CD4-positive, alpha-beta T cell (primary cell): ENCODE results near the gene LCAT. TPM values are rescaled to one million over a fixed set of nuclear protein-coding genes. Genes with fewer than 3 reads are reported as not detected.
"Not testable (repeated sequence)": the region's sequence is repeated elsewhere in the genome, so short reads cannot be mapped to it uniquely, and the experiment has no call there.

Source experiments
- ATAC-seq: fragments of 200-7000 bp; cut with Tn5 transposase; one replicate; pipeline ENCODE4 v1.10.0; 2022; ENCODE audit warnings: mild to moderate bottlenecking; ENCODE audit not compliant: poor library complexity
- CTCF ChIA-PET: fragments of 350-600 bp; sonication (Branson Sonifier 250); formaldehyde crosslinking; loops from one replicate; lab custom pipeline; 2021; ENCODE audit warnings: antibody characterized with exemption, inconsistent platforms; lab: Charles Lee
- POLR2A ChIA-PET: fragments of 350-600 bp; sonication (Branson Sonifier 250); formaldehyde crosslinking; loops from one replicate; lab custom pipeline; 2021; ENCODE audit warnings: antibody characterized with exemption, inconsistent platforms; lab: Charles Lee
- DNase-seq, 14 experiments: peaks; one replicate each; pipeline ENCODE4 v3.0.0-alpha.2; 2013 to 2020; ENCODE audit warnings: mixed read lengths in 2 of 14
- H3K27ac ChIP-seq, 2 donors: one replicate each; pipeline versions ENCODE4 v1.5.1 to v1.7.0; 2013; ENCODE audit warnings: low read length in 2 of 2, low read depth in 1 of 2, mild to moderate bottlenecking in 1 of 2
- H3K27me3 ChIP-seq, 2 experiments: 1 replicate in 1 of 2; 2 replicates in 1 of 2; pipeline versions ENCODE4 v1.6.1 to v1.7.0; 2013; ENCODE audit warnings: low read length in 2 of 2, control low read depth in 1 of 2, mild to moderate bottlenecking in 1 of 2, moderate library complexity in 1 of 2; ENCODE audit not compliant: insufficient read depth in 2 of 2, control insufficient read depth in 1 of 2
- H3K36me3 ChIP-seq: one replicate; pipeline ENCODE4 v1.6.1; 2013; ENCODE audit warnings: low read length, control low read depth; ENCODE audit not compliant: insufficient read depth
- H3K4me1 ChIP-seq: one replicate; pipeline ENCODE4 v1.6.1; 2013; ENCODE audit warnings: low read length, control low read depth; ENCODE audit not compliant: insufficient read depth
- H3K4me3 ChIP-seq: one replicate; pipeline ENCODE4 v1.5.1; 2013; ENCODE audit warnings: mild to moderate bottlenecking, low read length, moderate library complexity
- H3K9me3 ChIP-seq, 2 experiments: 1 replicate in 1 of 2; 2 replicates in 1 of 2; pipeline versions ENCODE4 v1.6.1 to v1.7.0; 2013; ENCODE audit warnings: low read length in 2 of 2, mild to moderate bottlenecking in 2 of 2, control low read depth in 1 of 2, moderate library complexity in 1 of 2; ENCODE audit not compliant: control insufficient read depth in 1 of 2, insufficient read depth in 1 of 2
- H3K27ac Mint-ChIP-seq: one replicate; pipeline ENCODE4 v1.8.0; 2020; ENCODE audit warnings: mixed read lengths
- H3K27me3 Mint-ChIP-seq: one replicate; pipeline ENCODE4 v1.8.0; 2021; ENCODE audit warnings: mixed read lengths
- H3K36me3 Mint-ChIP-seq: one replicate; pipeline ENCODE4 v1.8.0; 2021; ENCODE audit warnings: low read depth, mixed read lengths
- H3K4me1 Mint-ChIP-seq: one replicate; pipeline ENCODE4 v1.8.0; 2021; ENCODE audit warnings: low read depth, mixed read lengths
- H3K4me3 Mint-ChIP-seq: one replicate; pipeline ENCODE4 v1.8.0; 2020; ENCODE audit warnings: mild to moderate bottlenecking, mixed read lengths
- H3K9me3 Mint-ChIP-seq: one replicate; pipeline ENCODE4 v1.8.0; 2020; ENCODE audit warnings: mixed read lengths
- CTCF ChIP-seq: fragments of 200-600 bp; IDR thresholded peaks from one replicate; pipeline ENCODE4 v1.8.0; 2022; ENCODE audit warnings: antibody characterized with exemption, mild to moderate bottlenecking
- intact Hi-C, 2 experiments: fragments of 100-400 bp; cut with DNase I in 1 of 2; cut with micrococcal nuclease in 1 of 2; formaldehyde crosslinking; loops; one replicate each; pipeline versions ENCODE4 v1.15.1 to v1.9.0; 2023 to 2025; cut with DNase I, micrococcal nuclease
- total RNA-seq, 174 experiments: library from RNA in 2 of 174; stranded (reverse) in 2 of 174; gene quantifications; one replicate each; pipeline ENCODE4 v1.2.3 and lab custom pipeline; 2021 to 2026

Gene LCAT
- total RNA-seq, 2 experiments from 2014 or later: 5.9 to 6.3 TPM

- H3K27ac ChIP-seq: peak overlapping the region; percentile 53 to 55
- H3K4me3 ChIP-seq: peak overlapping the region; percentile 25
- Mint-ChIP-seq H3K36me3 (peaks cover 27% of the 10 kb centered on the region), H3K27me3 (no peaks in the 10 kb centered on the region), H3K9me3 (no peaks in the 10 kb centered on the region), H3K4me1 (peaks cover 50% of the 10 kb centered on the region), H3K27ac (peak overlapping the region; percentile 89), H3K4me3 (peak overlapping the region; percentile 58)
- ChIA-PET CTCF (interaction anchor here (1.2 to 1.6 kb wide), 2 partner anchors 56 to 272 kb away, joined by 4 to 5 read pairs; no protein-coding TSS in a partner anchor), POLR2A (interaction anchor here (1.0 to 1.3 kb wide), 5 partner anchors 10 to 47 kb away, joined by 3 to 4 read pairs (median 3); partner anchors contain the start of gene PSKH1)
- no peaks in the 10 kb centered on the region for H3K9me3 ChIP-seq
- intact Hi-C loops: loop anchor here (1.0 to 5.0 kb wide), 3 partner anchors 29 to 103 kb away; partner anchors contain the start of genes PSKH1 (in 1 of the 2) and SLC12A4 (in 1 of the 2)
- DNase-seq (peak in 9 of 14 experiments; percentile 23 to 66 (median 55)), ATAC-seq (no peak)
- peaks cover 67% of the 10 kb centered on the region for H3K4me1 ChIP-seq
- TF ChIP-seq CTCF: no peak
- H3K27me3 ChIP-seq: no peaks in the 10 kb centered on the region
- peaks cover 12% of the 10 kb centered on the region for H3K36me3 ChIP-seq
Observed at GRCh38 chr16:67939507-67940445, 4.1 kb downstream of the LCAT start.

GRCh38 chr16:67937713-67938112, 6.2 kb downstream of the LCAT start:
- peaks cover 25% of the 10 kb centered on the region for H3K36me3 ChIP-seq
- intact Hi-C loops: loop anchor here (2.0 to 5.0 kb wide), 4 partner anchors 31 to 105 kb away; partner anchors contain the start of genes DDX28 (in 1 of the 2), DUS2 (in 1 of the 2), PSKH1 (in 1 of the 2) and SLC12A4 (in 1 of the 2)
- H3K9me3 ChIP-seq, H3K9me3 Mint-ChIP-seq, H3K27me3 ChIP-seq, H3K27me3 Mint-ChIP-seq, ATAC-seq, H3K4me3 Mint-ChIP-seq, DNase-seq, H3K4me3 ChIP-seq: not testable (repeated sequence)
- ChIA-PET POLR2A (interaction anchor here (0.6 to 3.8 kb wide), 4 partner anchors 9 to 298 kb away, joined by 3 to 26 read pairs (median 3); partner anchors contain the start of genes CENPT, ESRP2 and NUTF2), CTCF (interaction anchor here (0.7 to 1.3 kb wide), 2 partner anchors 121 to 215 kb away, joined by 3 to 4 read pairs; no protein-coding TSS in a partner anchor)
- H3K4me1 ChIP-seq: peaks cover 68% of the 10 kb centered on the region
- peak overlapping the region; percentile 95 for H3K27ac Mint-ChIP-seq
- peaks cover 51% of the 10 kb centered on the region for H3K4me1 Mint-ChIP-seq
- peaks cover 41% of the 10 kb centered on the region for H3K36me3 Mint-ChIP-seq
- peak overlapping the region; percentile 84 to 89 for H3K27ac ChIP-seq

GRCh38 chr16:67936880-67937605, 6.9 kb downstream of the LCAT start:
- Mint-ChIP-seq H3K27me3 (no peaks in the 10 kb centered on the region), H3K9me3 (no peaks in the 10 kb centered on the region), H3K36me3 (peaks cover 43% of the 10 kb centered on the region), H3K27ac (peak overlapping the region; percentile 95), H3K4me3 (peak overlapping the region; percentile 98), H3K4me1 (peaks cover 47% of the 10 kb centered on the region)
- Histone ChIP-seq H3K36me3 (peaks cover 26% of the 10 kb centered on the region), H3K4me1 (peaks cover 62% of the 10 kb centered on the region), H3K27ac (peak overlapping the region; percentile 84 to 89), H3K4me3 (peak overlapping the region; percentile 96), H3K27me3 (no peaks in the 10 kb centered on the region), H3K9me3 (no peaks in the 10 kb centered on the region)
- POLR2A ChIA-PET: interaction anchor here (0.8 to 3.8 kb wide), 29 partner anchors 8 to 390 kb away, joined by 3 to 44 read pairs (median 6); partner anchors contain the start of genes CARMIL2, CENPT, CTCF and DDX28
- ATAC-seq (no peak), DNase-seq (peak in 13 of 14 experiments; percentile 57 to 93 (median 69))
- intact Hi-C loops: loop anchor here (1.0 to 5.0 kb wide), 7 partner anchors 31 to 105 kb away; partner anchors contain the start of genes SLC12A4 (in 2 of the 2), DDX28 (in 1 of the 2), DUS2 (in 1 of the 2) and NUTF2 (in 1 of the 2)
- CTCF ChIA-PET: interaction anchor here (0.7 to 2.0 kb wide), 5 partner anchors 103 to 416 kb away, joined by 3 to 9 read pairs (median 4); no protein-coding TSS in a partner anchor
- no peak for TF ChIP-seq CTCF
